Lower leg skin (tissue), 3 donors: Measurements from ENCODE around the gene XBP1.

Source experiments
- CTCF ChIP-seq, 3 donors: fragments of 450-650 bp; IDR thresholded peaks; one replicate each; pipeline ENCODE4 v1.5.1; 2016; ENCODE audit warnings: antibody characterized with exemption in 3 of 3, mild to moderate bottlenecking in 3 of 3, moderate library complexity in 2 of 3
- POLR2A ChIP-seq, 2 donors: fragments of 450-650 bp; IDR thresholded peaks; one replicate each; pipeline ENCODE4 v1.6.1; 2016 to 2017; ENCODE audit warnings: antibody characterized with exemption in 2 of 2, mild to moderate bottlenecking in 1 of 2, moderate library complexity in 1 of 2

- TF ChIP-seq CTCF (IDR thresholded peaks at IDR 0.05), result no peak
- TF ChIP-seq POLR2A (IDR thresholded peaks at IDR 0.05), result no peak
These were observed 14.7 kb upstream of the XBP1 start for GRCh38 chr22:28815111-28815510.
